Activated naive CD4-positive, alpha-beta T cell (primary cell): ENCODE results near the gene KIAA0513.
"Not testable (repeated sequence)": the region's sequence is repeated elsewhere in the genome, so short reads cannot be mapped to it uniquely, and the experiment has no call there.

Experiments used
- DNase-seq, 4 experiments: peaks; one replicate each; lab custom pipeline; 2025; lab: John Stamatoyannopoulos, UW

Gene KIAA0513

GRCh38 chr16:85028685-85029407, 1.3 kb downstream of the KIAA0513 start:
- DNase-seq: peak; percentile 10 to 49 (median 30)

- peak in 1 of 4 experiments; percentile 19 for DNase-seq
These were observed 1.8 kb downstream of the KIAA0513 start for GRCh38 chr16:85029408-85029784.

GRCh38 chr16:85029981-85030401, 2.4 kb downstream of the KIAA0513 start:
- DNase-seq: no peak

- DNase-seq: no peak
These were observed 3.9 kb downstream of the KIAA0513 start for GRCh38 chr16:85031451-85031850.

- DNase-seq: not testable (repeated sequence)
These were observed 4.6 kb downstream of the KIAA0513 start for GRCh38 chr16:85032187-85032586.

GRCh38 chr16:85033171-85033570, 5.6 kb downstream of the KIAA0513 start:
- no peak for DNase-seq

GRCh38 chr16:85034591-85035433, 7.2 kb downstream of the KIAA0513 start:
- no peak for DNase-seq

GRCh38 chr16:85036236-85037049, 8.8 kb downstream of the KIAA0513 start:
- no peak for DNase-seq

GRCh38 chr16:85037050-85037410, 9.4 kb downstream of the KIAA0513 start:
- DNase-seq: no peak

GRCh38 chr16:85037721-85038120, 10.1 kb downstream of the KIAA0513 start:
- DNase-seq: no peak

GRCh38 chr16:85040685-85041084, 13.1 kb downstream of the KIAA0513 start:
- DNase-seq: no peak

GRCh38 chr16:85041219-85042166, 13.9 kb downstream of the KIAA0513 start:
- no peak for DNase-seq

GRCh38 chr16:85042167-85042526, 14.6 kb downstream of the KIAA0513 start:
- DNase-seq: no peak

GRCh38 chr16:85042606-85043005, 15.0 kb downstream of the KIAA0513 start:
- no peak for DNase-seq

GRCh38 chr16:85045077-85045476, 17.5 kb downstream of the KIAA0513 start:
- DNase-seq: no peak

GRCh38 chr16:85045641-85046471, 18.3 kb downstream of the KIAA0513 start:
- no peak for DNase-seq

GRCh38 chr16:85046472-85046916, 18.9 kb downstream of the KIAA0513 start:
- DNase-seq: no peak

GRCh38 chr16:85046931-85047866, 19.6 kb downstream of the KIAA0513 start:
- DNase-seq: no peak

GRCh38 chr16:85047867-85048455, 20.4 kb downstream of the KIAA0513 start:
- DNase-seq: no peak
